Smooth muscle cell (in vitro differentiated cells): ENCODE data around the gene TMEM135. TPM values are rescaled to one million over a fixed set of nuclear protein-coding genes. Genes with fewer than 3 reads are reported as not detected.

Experiments
- DNase-seq: peaks from one replicate; lab custom pipeline; 2025; ENCODE audit not compliant: unreplicated experiment; lab: John Stamatoyannopoulos, UW
- H2AFZ ChIP-seq: fragments of 200-600 bp; sonication (generic); 2 replicates; pipeline ENCODE4 v1.6.0; 2016; ENCODE audit warnings: antibody characterized with exemption, low read depth, mild to moderate bottlenecking
- H3F3A ChIP-seq: fragments of 200-600 bp; sonication (generic); 2 replicates; pipeline ENCODE4 v1.6.0; 2017; ENCODE audit warnings: antibody characterized with exemption, low read depth
- H3K27ac ChIP-seq: fragments of 200-600 bp; sonication (generic); 2 replicates; pipeline ENCODE4 v1.5.1; 2016; ENCODE audit warnings: low read depth, mild to moderate bottlenecking
- H3K27me3 ChIP-seq: fragments of 200-600 bp; sonication (generic); 2 replicates; pipeline ENCODE4 v1.6.1; 2016; ENCODE audit warnings: low read depth, mild to moderate bottlenecking
- H3K36me3 ChIP-seq: fragments of 200-600 bp; sonication (generic); 2 replicates; pipeline ENCODE4 v1.5.1; 2016; ENCODE audit warnings: low read depth
- H3K4me1 ChIP-seq: fragments of 200-600 bp; sonication (generic); 2 replicates; pipeline ENCODE4 v1.5.1; 2016; ENCODE audit warnings: low read depth
- H3K4me2 ChIP-seq: fragments of 200-600 bp; sonication (generic); 2 replicates; pipeline ENCODE4 v1.6.0; 2016; ENCODE audit warnings: mild to moderate bottlenecking
- H3K4me3 ChIP-seq: fragments of 200-600 bp; sonication (generic); 2 replicates; pipeline ENCODE4 v1.5.1; 2016; ENCODE audit warnings: mild to moderate bottlenecking
- H3K79me2 ChIP-seq: fragments of 200-600 bp; sonication (generic); 2 replicates; pipeline ENCODE4 v1.6.0; 2016; ENCODE audit warnings: low read depth, mild to moderate bottlenecking
- H3K9ac ChIP-seq: fragments of 200-600 bp; sonication (generic); 2 replicates; pipeline ENCODE4 v1.6.0; 2016; ENCODE audit warnings: low read depth
- H3K9me3 ChIP-seq: fragments of 200-600 bp; sonication (generic); replicated peaks from 2 replicates; pipeline ENCODE4 v1.5.1; 2016; ENCODE audit warnings: low read depth
- H4K20me1 ChIP-seq: fragments of 200-600 bp; sonication (generic); 2 replicates; pipeline ENCODE4 v1.6.0; 2016; ENCODE audit warnings: low read depth
- WGBS: methylation state at CpG from one replicate; pipeline ENCODE4 v1.1.7; 2016; ENCODE audit warnings: low lambda C conversion rate; 5-methylcytosine and 5-hydroxymethylcytosine counted together
- polyA plus RNA-seq: library from polyadenylated mRNA; unstranded; fragments of >200 nt; fragmentation: Nextera tagmentation; extraction: Ambion mirVana; gene quantifications from 2 replicates; pipeline ENCODE4 v1.2.1, GENCODE V29; 2016
- total RNA-seq: library from RNA; depleted of rRNA; stranded (reverse); fragments of >200 nt; gene quantifications from 2 replicates; pipeline ENCODE4 v1.2.3, GENCODE V29; 2014
- TF ChIP-seq, protein P1 (sequence below): fragments of 200-600 bp; sonication (generic); IDR thresholded peaks from 2 replicates; pipeline ENCODE4 v1.5.1; 2017; ENCODE audit warnings: borderline replicate concordance, mild to moderate bottlenecking, antibody characterized with exemption; ENCODE audit not compliant: insufficient read depth, poor library complexity, severe bottlenecking

Gene TMEM135
- total and polyA plus RNA-seq, 2 experiments from 2014 or later, result 12.4 to 21.7 TPM

GRCh38 chr11:87173185-87174039, 135.7 kb downstream of the TMEM135 start:
- H3F3A ChIP-seq, result no peaks in the 10 kb centered on the region
- 39% methylated on average over 3 of the region's 3 CpGs for WGBS
- H3K36me3 ChIP-seq, result no peaks in the 10 kb centered on the region
- no peak for DNase-seq
- H3K4me1 ChIP-seq, result no peaks in the 10 kb centered on the region
- no peak overlapping the region for H3K4me3 ChIP-seq
- H3K9ac ChIP-seq, result no peak overlapping the region
- TF ChIP-seq, protein P1, sequence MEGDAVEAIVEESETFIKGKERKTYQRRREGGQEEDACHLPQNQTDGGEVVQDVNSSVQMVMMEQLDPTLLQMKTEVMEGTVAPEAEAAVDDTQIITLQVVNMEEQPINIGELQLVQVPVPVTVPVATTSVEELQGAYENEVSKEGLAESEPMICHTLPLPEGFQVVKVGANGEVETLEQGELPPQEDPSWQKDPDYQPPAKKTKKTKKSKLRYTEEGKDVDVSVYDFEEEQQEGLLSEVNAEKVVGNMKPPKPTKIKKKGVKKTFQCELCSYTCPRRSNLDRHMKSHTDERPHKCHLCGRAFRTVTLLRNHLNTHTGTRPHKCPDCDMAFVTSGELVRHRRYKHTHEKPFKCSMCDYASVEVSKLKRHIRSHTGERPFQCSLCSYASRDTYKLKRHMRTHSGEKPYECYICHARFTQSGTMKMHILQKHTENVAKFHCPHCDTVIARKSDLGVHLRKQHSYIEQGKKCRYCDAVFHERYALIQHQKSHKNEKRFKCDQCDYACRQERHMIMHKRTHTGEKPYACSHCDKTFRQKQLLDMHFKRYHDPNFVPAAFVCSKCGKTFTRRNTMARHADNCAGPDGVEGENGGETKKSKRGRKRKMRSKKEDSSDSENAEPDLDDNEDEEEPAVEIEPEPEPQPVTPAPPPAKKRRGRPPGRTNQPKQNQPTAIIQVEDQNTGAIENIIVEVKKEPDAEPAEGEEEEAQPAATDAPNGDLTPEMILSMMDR, result no peak
- no peaks in the 10 kb centered on the region for H3K27me3 ChIP-seq
- H4K20me1 ChIP-seq, result peaks cover 15% of the 10 kb centered on the region
- peak overlapping the region; percentile 46 for H3K27ac ChIP-seq
- no peaks in the 10 kb centered on the region for H3K79me2 ChIP-seq
- no peak overlapping the region for H2AFZ ChIP-seq
- H3K4me2 ChIP-seq, result peak overlapping the region; percentile 4
- H3K9me3 ChIP-seq, result no peaks in the 10 kb centered on the region

GRCh38 chr11:87174870-87175269, 137.1 kb downstream of the TMEM135 start:
- H3K4me3 ChIP-seq, result no peak overlapping the region
- no peaks in the 10 kb centered on the region for H3K36me3 ChIP-seq
- no peaks in the 10 kb centered on the region for H3K4me1 ChIP-seq
- H3K27me3 ChIP-seq, result no peaks in the 10 kb centered on the region
- TF ChIP-seq, protein P1, result no peak
- H3K9me3 ChIP-seq, result no peaks in the 10 kb centered on the region
- no peak overlapping the region for H3K4me2 ChIP-seq
- H2AFZ ChIP-seq, result no peak overlapping the region
- H3K27ac ChIP-seq, result no peak overlapping the region
- no peaks in the 10 kb centered on the region for H3K79me2 ChIP-seq
- no peak overlapping the region for H3K9ac ChIP-seq
- H4K20me1 ChIP-seq, result peaks cover 15% of the 10 kb centered on the region
- H3F3A ChIP-seq, result no peaks in the 10 kb centered on the region
- DNase-seq, result no peak

GRCh38 chr11:87176044-87176443, 138.3 kb downstream of the TMEM135 start:
- Histone ChIP-seq H3K4me3 (no peak overlapping the region), H2AFZ (no peak overlapping the region), H4K20me1 (peaks cover 11% of the 10 kb centered on the region), H3K36me3 (no peaks in the 10 kb centered on the region), H3K27me3 (no peaks in the 10 kb centered on the region), H3K27ac (no peak overlapping the region), H3K9me3 (no peaks in the 10 kb centered on the region), H3K4me2 (no peak overlapping the region), H3K9ac (no peak overlapping the region), H3K4me1 (no peaks in the 10 kb centered on the region), H3K79me2 (no peaks in the 10 kb centered on the region), H3F3A (no peaks in the 10 kb centered on the region)
- DNase-seq, result no peak
- 96% methylated on average over 2 of the region's 2 CpGs for WGBS
- TF ChIP-seq, protein P1, result no peak

- DNase-seq, result no peak
- TF ChIP-seq, protein P1, result no peak
- no peak overlapping the region for H2AFZ ChIP-seq
Observed at GRCh38 chr11:87179621-87180020, 141.9 kb downstream of the TMEM135 start.

More at GRCh38 chr11:87179621-87180020, 141.9 kb downstream of the TMEM135 start:
- 80% methylated on average over 1 of the region's 1 CpG for WGBS
- H3K4me1 ChIP-seq, result no peaks in the 10 kb centered on the region
- no peaks in the 10 kb centered on the region for H3K36me3 ChIP-seq
- no peaks in the 10 kb centered on the region for H3K9me3 ChIP-seq
- H3K4me2 ChIP-seq, result no peak overlapping the region
- no peaks in the 10 kb centered on the region for H3F3A ChIP-seq
- H3K9ac ChIP-seq, result no peak overlapping the region
- H3K27ac ChIP-seq, result no peak overlapping the region
- H4K20me1 ChIP-seq, result no peaks in the 10 kb centered on the region
- no peaks in the 10 kb centered on the region for H3K79me2 ChIP-seq
- no peaks in the 10 kb centered on the region for H3K27me3 ChIP-seq
- no peak overlapping the region for H3K4me3 ChIP-seq
